Esophagus squamous epithelium (tissue), 5 donors: ENCODE data around the gene NKD1. TPM values are rescaled to one million over a fixed set of nuclear protein-coding genes. Genes with fewer than 3 reads are reported as not detected.

Source experiments
- DNase-seq: peaks from one replicate; lab custom pipeline; 2025; lab: John Stamatoyannopoulos, UW
- H3K27ac ChIP-seq, 4 donors: fragments of 200-600 bp; sonication (generic); one replicate each; pipeline ENCODE4 v1.5.1; 2016 to 2019; ENCODE audit warnings: mild to moderate bottlenecking in 1 of 4
- H3K27me3 ChIP-seq, 4 donors: fragments of 200-600 bp; sonication (generic); 1 replicate in 3 of 4; 2 replicates in 1 of 4; pipeline versions ENCODE4 v1.5.1 to v1.6.0; 2017 to 2021; ENCODE audit warnings: antibody characterized with exemption in 1 of 4
- H3K36me3 ChIP-seq, 3 donors: fragments of 200-600 bp; sonication (generic); one replicate each; pipeline ENCODE4 v1.5.1; 2016 to 2019
- H3K4me1 ChIP-seq, 3 donors: fragments of 200-600 bp; sonication (generic); one replicate each; pipeline ENCODE4 v1.5.1; 2017 to 2019
- H3K4me3 ChIP-seq, 4 donors: fragments of 200-600 bp; sonication (generic); 1 replicate in 3 of 4; 2 replicates in 1 of 4; pipeline ENCODE4 v1.5.1; 2016 to 2019; ENCODE audit warnings: mild to moderate bottlenecking in 2 of 4, moderate library complexity in 1 of 4
- H3K9me3 ChIP-seq, 3 donors: fragments of 200-600 bp; sonication (generic); one replicate each; pipeline ENCODE4 v1.5.1; 2016 to 2019
- POLR2A ChIP-seq, 4 donors: fragments of 450-650 bp; IDR thresholded peaks; one replicate each; pipeline ENCODE4 v1.6.1; 2017; ENCODE audit warnings: antibody characterized with exemption in 4 of 4, mild to moderate bottlenecking in 4 of 4, moderate library complexity in 3 of 4
- WGBS, 2 donors: methylation state at CpG; one replicate each; pipeline ENCODE4 v1.1.5; 2018; 5-methylcytosine and 5-hydroxymethylcytosine counted together
- intact Hi-C: fragments of 100-400 bp; cut with DNase I; formaldehyde crosslinking; loops from one replicate; pipeline ENCODE4 v1.15.0; 2022
- total RNA-seq, 4 donors: library from RNA; depleted of rRNA; stranded (reverse); fragments of >200 nt; gene quantifications; one replicate each; pipeline ENCODE4 v1.1.0, GENCODE V29; 2016
- TF ChIP-seq, protein P1 (sequence below), 6 experiments: fragments of 450-650 bp in 4 of 6; fragments of 200-600 bp in 2 of 6; sonication (generic) in 2 of 6; IDR thresholded peaks; one replicate each; pipeline ENCODE4 v1.5.1; 2016 to 2019; ENCODE audit warnings: antibody characterized with exemption in 6 of 6, mild to moderate bottlenecking in 4 of 6, moderate library complexity in 4 of 6
- donor health status: DM: yes; HTN: yes; CAD: no.

NKD1 gene
- total RNA-seq, 4 donors from 2014 or later: 1.1 to 10.5 (median 3.1) TPM

DNA sequence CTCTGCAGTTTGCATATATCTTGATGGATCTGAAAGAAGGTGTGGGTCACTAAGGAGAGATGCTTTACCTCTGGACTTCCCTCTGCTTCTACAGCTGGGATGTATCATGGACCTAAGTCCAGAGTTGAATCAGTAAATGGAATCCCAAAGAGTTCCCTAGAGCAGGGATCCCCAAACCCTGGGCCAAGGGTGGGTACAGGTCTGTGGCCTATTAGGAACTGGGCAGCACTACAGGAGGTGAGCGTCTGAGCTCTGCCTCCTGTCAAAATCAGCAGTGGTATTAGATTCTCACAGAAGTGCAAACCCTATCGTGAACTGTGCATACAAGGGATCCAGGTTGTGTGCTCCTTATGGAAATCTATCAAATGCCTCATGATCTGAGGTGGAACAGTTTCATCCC, 39.3 kb downstream of the NKD1 start:
- H3K27me3 ChIP-seq: no peaks in the 10 kb centered on the region
- intact Hi-C loops: no loop called here
- WGBS, 2 donors: no CpG with 5 or more reads among the region's 2 CpGs
- no peak overlapping the region for H3K4me3 ChIP-seq
- TF ChIP-seq, protein P1, sequence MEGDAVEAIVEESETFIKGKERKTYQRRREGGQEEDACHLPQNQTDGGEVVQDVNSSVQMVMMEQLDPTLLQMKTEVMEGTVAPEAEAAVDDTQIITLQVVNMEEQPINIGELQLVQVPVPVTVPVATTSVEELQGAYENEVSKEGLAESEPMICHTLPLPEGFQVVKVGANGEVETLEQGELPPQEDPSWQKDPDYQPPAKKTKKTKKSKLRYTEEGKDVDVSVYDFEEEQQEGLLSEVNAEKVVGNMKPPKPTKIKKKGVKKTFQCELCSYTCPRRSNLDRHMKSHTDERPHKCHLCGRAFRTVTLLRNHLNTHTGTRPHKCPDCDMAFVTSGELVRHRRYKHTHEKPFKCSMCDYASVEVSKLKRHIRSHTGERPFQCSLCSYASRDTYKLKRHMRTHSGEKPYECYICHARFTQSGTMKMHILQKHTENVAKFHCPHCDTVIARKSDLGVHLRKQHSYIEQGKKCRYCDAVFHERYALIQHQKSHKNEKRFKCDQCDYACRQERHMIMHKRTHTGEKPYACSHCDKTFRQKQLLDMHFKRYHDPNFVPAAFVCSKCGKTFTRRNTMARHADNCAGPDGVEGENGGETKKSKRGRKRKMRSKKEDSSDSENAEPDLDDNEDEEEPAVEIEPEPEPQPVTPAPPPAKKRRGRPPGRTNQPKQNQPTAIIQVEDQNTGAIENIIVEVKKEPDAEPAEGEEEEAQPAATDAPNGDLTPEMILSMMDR (IDR thresholded peaks at IDR 0.05): no peak
- TF ChIP-seq POLR2A (IDR thresholded peaks at IDR 0.05): no peak
- no peaks in the 10 kb centered on the region for H3K9me3 ChIP-seq
- DNase-seq: no peak
- H3K36me3 ChIP-seq: no peaks in the 10 kb centered on the region
- peaks cover 7 to 63% (median 28%) of the 10 kb centered on the region in 3 donors for H3K4me1 ChIP-seq
- peak overlapping the region in 2 of 4 donors; percentile 65 to 74 for H3K27ac ChIP-seq

DNA sequence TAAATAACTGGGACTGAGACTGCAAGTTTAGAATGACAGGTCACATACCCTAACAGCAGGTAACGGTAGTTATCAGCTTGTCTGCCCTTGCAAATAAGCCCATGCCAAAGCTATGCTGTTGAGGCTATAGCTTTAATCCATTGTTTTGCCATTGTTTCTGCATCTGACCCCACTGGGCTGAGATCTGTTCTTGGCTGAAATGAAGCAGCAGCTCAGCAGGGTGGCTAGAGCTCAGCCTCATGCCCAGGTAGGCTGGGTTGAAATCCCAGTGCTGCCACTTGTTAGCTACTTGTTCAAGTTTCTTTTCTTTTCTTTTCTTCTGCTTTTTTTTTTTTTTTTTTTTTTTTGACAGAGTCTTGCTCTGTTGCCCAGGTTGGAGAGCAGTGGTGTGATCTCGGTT, 40.1 kb downstream of the NKD1 start:
- 79 to 89% methylated on average over 2 of the region's 2 CpGs for WGBS, 2 donors
- TF ChIP-seq POLR2A (IDR thresholded peaks at IDR 0.05): no peak
- TF ChIP-seq, protein P1 (IDR thresholded peaks at IDR 0.05): no peak
- intact Hi-C loops: no loop called here
- Histone ChIP-seq H3K4me3 (no peak overlapping the region), H3K4me1 (peaks cover 11 to 63% (median 34%) of the 10 kb centered on the region in 3 donors), H3K27ac (peak overlapping the region in 3 of 4 donors; percentile 65 to 74 (median 74)), H3K36me3 (no peaks in the 10 kb centered on the region), H3K9me3 (no peaks in the 10 kb centered on the region), H3K27me3 (no peaks in the 10 kb centered on the region)
- no peak for DNase-seq

DNA sequence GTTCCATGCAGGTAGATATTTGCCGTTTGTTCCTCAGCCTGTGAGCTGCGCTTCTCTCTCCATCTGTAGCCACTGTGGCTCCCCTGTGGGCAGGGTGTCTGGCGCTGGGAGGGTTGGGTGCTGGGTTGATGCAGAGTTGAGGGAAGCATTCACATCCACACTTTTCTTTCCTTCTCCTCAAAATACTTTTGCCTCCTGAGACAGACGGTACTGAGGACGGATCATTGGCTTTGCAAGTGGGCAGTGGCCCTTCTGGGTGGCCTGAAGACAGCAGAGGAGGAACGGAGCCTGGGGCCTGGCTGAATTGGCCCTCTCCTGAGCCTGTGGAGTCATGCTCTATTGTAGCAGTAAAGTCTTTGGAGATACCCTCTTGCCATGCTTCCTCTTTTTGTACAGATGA, 43.0 kb downstream of the NKD1 start:
- H3K36me3 ChIP-seq: no peaks in the 10 kb centered on the region
- DNase-seq: no peak
- peak overlapping the region in 3 of 4 donors; percentile 44 to 66 (median 53) for H3K27ac ChIP-seq
- no peak overlapping the region for H3K4me3 ChIP-seq
- H3K9me3 ChIP-seq: no peaks in the 10 kb centered on the region
- WGBS, 2 donors: 92 to 100% methylated on average over 4 to 5 of the region's 6 CpGs
- TF ChIP-seq, protein P1 (IDR thresholded peaks at IDR 0.05): no peak
- no peak for TF ChIP-seq POLR2A (IDR thresholded peaks at IDR 0.05)
- intact Hi-C loops: no loop called here
- H3K4me1 ChIP-seq: peaks cover 11 to 52% (median 23%) of the 10 kb centered on the region in 3 donors
- H3K27me3 ChIP-seq: no peaks in the 10 kb centered on the region

DNA sequence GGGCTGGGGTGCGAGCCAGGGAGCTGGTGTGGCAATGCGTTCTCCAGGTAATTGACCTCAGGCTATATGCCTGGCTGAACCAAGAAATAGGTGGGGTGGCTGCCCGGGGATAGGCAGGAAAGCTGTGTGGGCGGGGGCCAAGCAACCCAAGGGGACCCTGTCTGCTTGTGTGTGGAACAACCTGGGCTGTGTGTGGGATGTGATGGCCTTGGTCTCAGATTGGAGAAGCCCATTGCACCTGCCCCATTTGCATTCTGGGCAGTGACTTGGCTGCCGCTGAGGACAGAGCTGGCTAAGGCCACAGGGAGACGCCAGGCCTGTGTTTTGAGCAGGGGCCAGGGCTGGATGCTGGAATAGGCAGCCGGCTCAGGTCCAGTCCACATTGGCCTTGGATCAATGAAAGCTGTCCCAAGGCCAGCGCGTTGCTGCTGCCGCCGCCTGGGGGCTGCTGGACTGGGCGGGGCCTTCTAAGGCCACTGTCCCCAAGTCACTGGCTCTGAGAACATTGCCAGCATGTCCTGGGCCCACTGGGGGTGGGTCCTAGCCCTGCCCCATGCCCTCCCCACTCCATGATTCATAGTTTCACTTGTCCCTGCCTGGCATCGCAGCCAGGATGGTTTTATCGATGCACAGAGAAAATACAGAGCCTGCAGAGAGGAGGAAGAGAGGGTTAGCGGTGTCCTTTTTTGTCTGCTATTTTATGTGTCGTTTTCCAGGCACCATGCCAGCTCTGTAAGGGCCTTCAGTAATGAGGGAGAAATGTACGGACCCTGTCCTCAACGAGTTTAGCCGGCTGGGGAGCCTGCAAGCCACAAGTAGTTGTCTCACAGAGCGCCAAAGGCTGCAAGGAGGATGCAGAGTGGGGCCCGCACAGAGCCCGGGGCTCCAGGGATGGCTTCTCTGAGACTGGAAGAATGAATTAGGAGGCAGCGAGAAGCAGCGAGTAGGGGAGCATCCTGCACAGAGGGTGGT, 43.9 kb downstream of the NKD1 start:
- H3K4me3 ChIP-seq: peak overlapping the region in 1 of 4 donors; percentile 30
- no peaks in the 10 kb centered on the region for H3K27me3 ChIP-seq
- TF ChIP-seq POLR2A (IDR thresholded peaks at IDR 0.05): no peak
- TF ChIP-seq, protein P1 (IDR thresholded peaks at IDR 0.05): no peak
- DNase-seq: no peak
- intact Hi-C loops: no loop called here
- peak overlapping the region in 3 of 4 donors; percentile 44 to 66 (median 53) for H3K27ac ChIP-seq
- no peaks in the 10 kb centered on the region for H3K9me3 ChIP-seq
- no peaks in the 10 kb centered on the region for H3K36me3 ChIP-seq
- 44 to 49% methylated on average over 13 to 18 of the region's 24 CpGs for WGBS, 2 donors
- peaks cover 11 to 53% (median 23%) of the 10 kb centered on the region in 3 donors for H3K4me1 ChIP-seq

DNA sequence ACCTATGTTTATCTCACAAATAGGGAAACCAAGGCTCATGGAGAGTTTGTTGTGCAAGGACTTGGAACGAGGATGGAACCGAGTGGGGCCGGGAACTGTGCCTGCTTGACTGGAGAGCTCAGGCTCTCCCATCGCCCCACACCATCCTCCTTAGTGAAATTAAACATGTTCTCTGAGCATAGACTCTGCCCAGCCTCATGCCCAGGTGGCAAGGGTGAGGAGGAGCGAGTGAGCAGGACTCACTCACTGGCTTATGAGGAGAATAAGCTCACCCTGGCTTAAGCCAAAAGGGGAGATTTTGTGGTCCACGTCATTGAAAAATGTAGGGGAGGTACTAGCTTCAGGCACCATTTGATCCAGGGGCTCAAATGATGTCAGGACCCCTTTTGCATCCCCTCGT, 44.8 kb downstream of the NKD1 start:
- Histone ChIP-seq H3K4me1 (peaks cover 11 to 60% (median 23%) of the 10 kb centered on the region in 3 donors), H3K27ac (peak overlapping the region in 3 of 4 donors; percentile 44 to 66 (median 53)), H3K4me3 (no peak overlapping the region), H3K9me3 (no peaks in the 10 kb centered on the region), H3K27me3 (no peaks in the 10 kb centered on the region), H3K36me3 (no peaks in the 10 kb centered on the region)
- intact Hi-C loops: no loop called here
- WGBS, 2 donors: 64 to 76% methylated on average over 4 to 6 of the region's 7 CpGs
- no peak for DNase-seq
- TF ChIP-seq, protein P1 (IDR thresholded peaks at IDR 0.05): no peak
- no peak for TF ChIP-seq POLR2A (IDR thresholded peaks at IDR 0.05)
